HEK293T (cell line): ENCODE data around the gene PDE8A.

Source experiments
- CTCF ChIA-PET: fragments of 350-600 bp; formaldehyde crosslinking; extraction: SDS; loops from one replicate; lab custom pipeline; 2021; ENCODE audit warnings: antibody characterized with exemption, inconsistent platforms; lab: Yijun Ruan, JAX
- POLR2A ChIA-PET: fragments of 350-600 bp; formaldehyde crosslinking; extraction: SDS; loops from one replicate; lab custom pipeline; 2020; ENCODE audit warnings: antibody characterized with exemption, inconsistent platforms; lab: Yijun Ruan, JAX
- DNase-seq: peaks from one replicate; pipeline ENCODE4 v3.0.0; 2012; ENCODE audit warnings: mixed read lengths; ENCODE audit errors: extremely low spot score
- ARNT ChIP-seq: fragments of 450-650 bp; IDR thresholded peaks from 2 replicates; pipeline ENCODE4 v1.6.1; 2017; ENCODE audit warnings: mild to moderate bottlenecking
- BHLHE40 ChIP-seq: fragments of 450-650 bp; IDR thresholded peaks from 2 replicates; pipeline ENCODE4 v1.6.1; 2016; ENCODE audit warnings: mild to moderate bottlenecking, moderate library complexity, borderline replicate concordance
- CTBP1 ChIP-seq: fragments of 450-650 bp; IDR thresholded peaks from 2 replicates; pipeline ENCODE4 v1.6.1; 2016; ENCODE audit warnings: borderline replicate concordance
- ELF4 ChIP-seq: fragments of 450-650 bp; IDR thresholded peaks from 2 replicates; pipeline ENCODE4 v1.6.1; 2017; ENCODE audit warnings: antibody characterized with exemption
- FOXA1 ChIP-seq: fragments of 450-650 bp; IDR thresholded peaks from 2 replicates; pipeline ENCODE4 v1.6.1; 2016; ENCODE audit warnings: mild to moderate bottlenecking
- FOXK2 ChIP-seq: fragments of 450-650 bp; IDR thresholded peaks from 2 replicates; pipeline ENCODE4 v1.6.1; 2016; ENCODE audit warnings: mild to moderate bottlenecking
- FOXM1 ChIP-seq: fragments of 450-650 bp; IDR thresholded peaks from 2 replicates; pipeline ENCODE4 v1.6.1; 2017; ENCODE audit warnings: mild to moderate bottlenecking, borderline replicate concordance
- HDGF ChIP-seq: fragments of 450-650 bp; IDR thresholded peaks from 2 replicates; pipeline ENCODE4 v1.6.1; 2017; ENCODE audit warnings: antibody characterized with exemption, borderline replicate concordance
- L3MBTL2 ChIP-seq: fragments of 450-650 bp; conservative IDR thresholded peaks from 2 replicates; pipeline ENCODE4 v1.6.1; 2016; ENCODE audit warnings: mild to moderate bottlenecking
- LEF1 ChIP-seq: fragments of 450-650 bp; IDR thresholded peaks from 2 replicates; pipeline ENCODE4 v1.6.1; 2017; ENCODE audit warnings: mild to moderate bottlenecking, borderline replicate concordance
- NFRKB ChIP-seq: fragments of 450-650 bp; IDR thresholded peaks from 2 replicates; pipeline ENCODE4 v1.6.1; 2016; ENCODE audit warnings: mild to moderate bottlenecking, moderate library complexity
- SP1 ChIP-seq: fragments of 450-650 bp; IDR thresholded peaks from 2 replicates; pipeline ENCODE4 v1.6.1; 2017
- SUZ12 ChIP-seq: fragments of 450-650 bp; IDR thresholded peaks from 2 replicates; pipeline ENCODE4 v1.6.1; 2016; ENCODE audit warnings: mild to moderate bottlenecking
- TARDBP ChIP-seq: fragments of 450-650 bp; IDR thresholded peaks from 2 replicates; pipeline ENCODE4 v1.6.1; 2016
- ZNF384 ChIP-seq: fragments of 450-650 bp; IDR thresholded peaks from 2 replicates; pipeline ENCODE4 v1.6.1; 2016
- TF ChIP-seq, protein P1 (sequence below): fragments of 450-650 bp; IDR thresholded peaks from 2 replicates; pipeline ENCODE4 v1.6.1; 2016

Gene PDE8A

DNA sequence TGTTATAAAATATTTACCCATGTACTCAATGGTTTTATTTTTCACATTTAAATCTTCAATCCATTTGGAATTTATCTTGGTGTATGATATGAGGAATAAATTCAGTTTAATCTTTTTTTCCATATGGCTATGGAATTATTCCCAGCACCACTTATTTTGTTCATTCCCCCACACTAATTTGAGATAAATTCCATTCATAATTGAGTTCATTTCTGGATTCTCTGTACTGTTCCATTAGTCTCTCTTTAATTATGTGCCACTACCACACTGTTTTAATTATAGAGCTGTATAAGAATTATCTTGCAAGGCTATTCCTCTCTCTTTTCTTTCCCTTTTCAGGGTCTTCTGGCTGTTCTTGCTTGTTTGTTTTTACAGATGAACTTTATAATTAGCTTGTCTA is 34.6 kb downstream of the PDE8A start:
- ChIA-PET POLR2A (no interaction called here), CTCF (no interaction called here)
- DNase-seq = no peak
- TF ChIP-seq HDGF (no peak), LEF1 (no peak), NFRKB (no peak), FOXM1 (no peak), ZNF384 (no peak), FOXA1 (no peak), FOXK2 (no peak), SP1 (no peak), SUZ12 (no peak), L3MBTL2 (no peak), ELF4 (no peak), CTBP1 (no peak), BHLHE40 (no peak), TARDBP (no peak), ARNT (no peak)
- TF ChIP-seq, protein P1, sequence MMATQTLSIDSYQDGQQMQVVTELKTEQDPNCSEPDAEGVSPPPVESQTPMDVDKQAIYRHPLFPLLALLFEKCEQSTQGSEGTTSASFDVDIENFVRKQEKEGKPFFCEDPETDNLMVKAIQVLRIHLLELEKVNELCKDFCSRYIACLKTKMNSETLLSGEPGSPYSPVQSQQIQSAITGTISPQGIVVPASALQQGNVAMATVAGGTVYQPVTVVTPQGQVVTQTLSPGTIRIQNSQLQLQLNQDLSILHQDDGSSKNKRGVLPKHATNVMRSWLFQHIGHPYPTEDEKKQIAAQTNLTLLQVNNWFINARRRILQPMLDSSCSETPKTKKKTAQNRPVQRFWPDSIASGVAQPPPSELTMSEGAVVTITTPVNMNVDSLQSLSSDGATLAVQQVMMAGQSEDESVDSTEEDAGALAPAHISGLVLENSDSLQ = no peak

DNA sequence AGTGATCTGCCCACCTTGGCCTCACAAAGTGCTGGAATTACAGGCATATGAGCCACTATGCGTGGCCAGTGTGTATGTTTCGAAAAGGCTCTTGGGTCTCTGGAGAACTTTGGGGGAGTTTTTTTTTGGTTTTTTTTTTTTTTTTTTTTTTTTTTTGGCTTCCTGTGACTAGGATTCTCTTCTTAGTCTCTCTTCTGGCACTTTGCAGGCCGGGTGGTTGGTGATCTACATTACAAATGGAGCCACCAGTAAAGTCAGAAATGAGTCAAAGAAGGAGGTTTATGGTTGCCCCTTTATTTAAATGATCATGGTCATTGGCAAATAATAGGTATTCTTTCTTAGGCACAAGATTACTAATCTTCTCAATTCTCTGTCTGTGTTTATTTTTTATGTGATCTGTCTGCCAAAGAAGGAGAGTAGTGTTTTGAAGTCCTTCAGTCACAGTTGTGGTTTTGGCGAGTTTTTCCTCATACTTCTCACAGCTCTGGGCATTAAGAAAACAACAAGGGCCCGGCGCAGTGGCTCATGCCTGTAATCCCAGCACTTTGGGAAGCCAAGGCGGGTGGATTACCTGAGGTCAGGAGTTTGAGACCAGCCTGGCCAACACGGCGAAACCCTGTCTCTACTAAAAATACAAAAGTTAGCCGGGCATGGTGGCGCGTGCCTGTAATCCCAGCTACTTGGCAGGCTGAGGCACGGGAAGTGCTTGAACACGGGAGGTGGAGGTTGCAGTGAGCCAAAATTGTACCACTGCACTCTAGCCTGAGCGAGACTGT is 38.3 kb downstream of the PDE8A start:
- TF ChIP-seq ZNF384 (no peak), L3MBTL2 (no peak), SUZ12 (no peak), FOXA1 (no peak), BHLHE40 (no peak), CTBP1 (no peak), SP1 (no peak), NFRKB (no peak), FOXK2 (no peak), ELF4 (no peak), HDGF (no peak), ARNT (no peak), LEF1 (no peak), TARDBP (no peak), FOXM1 (no peak)
- TF ChIP-seq, protein P1 = no peak
- CTCF ChIA-PET = interaction anchor here (1.4 kb wide), 1 partner anchor 10 kb away, joined by 3 read pairs; no protein-coding TSS in a partner anchor
- POLR2A ChIA-PET = no interaction called here
- DNase-seq = no peak

DNA sequence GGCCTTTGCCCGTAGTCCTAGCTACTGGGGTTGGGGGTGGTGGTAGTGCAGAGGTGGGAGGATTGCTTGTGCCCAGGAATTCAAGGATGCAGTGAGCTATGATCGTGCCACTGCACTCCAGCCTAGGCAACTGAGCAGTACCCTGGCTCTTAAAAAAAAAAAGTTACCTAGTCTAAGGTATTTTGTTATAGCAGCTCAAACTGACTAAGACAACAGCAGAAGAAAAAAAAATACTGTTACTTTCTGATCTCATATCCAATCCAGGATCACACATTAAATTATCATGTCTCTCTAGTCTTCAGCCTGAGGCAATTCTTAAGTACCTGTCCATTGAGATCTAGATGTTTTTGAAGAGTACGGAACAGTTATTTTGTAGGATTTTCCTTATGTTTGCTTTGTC is 39.8 kb downstream of the PDE8A start:
- no peak for TF ChIP-seq SUZ12
- no peak for TF ChIP-seq CTBP1
- TF ChIP-seq FOXK2 = no peak
- no peak for TF ChIP-seq ZNF384
- no peak for TF ChIP-seq LEF1
- TF ChIP-seq NFRKB = no peak
- TF ChIP-seq ELF4 = no peak
- TF ChIP-seq TARDBP = no peak
- TF ChIP-seq, protein P1 = no peak
- DNase-seq = no peak
- ChIA-PET CTCF (interaction anchor here (1.4 kb wide), 1 partner anchor 10 kb away, joined by 6 read pairs; no protein-coding TSS in a partner anchor), POLR2A (no interaction called here)

- TF ChIP-seq L3MBTL2 (no peak), FOXK2 (no peak), ELF4 (no peak), SUZ12 (no peak), SP1 (no peak), FOXA1 (no peak), BHLHE40 (no peak), HDGF (no peak), ARNT (no peak), NFRKB (no peak), ZNF384 (no peak), TARDBP (no peak), FOXM1 (no peak), LEF1 (no peak)
- no peak for DNase-seq
- CTCF ChIA-PET = interaction anchor here (1.4 kb wide), 1 partner anchor 12 kb away, joined by 6 read pairs; no protein-coding TSS in a partner anchor
- POLR2A ChIA-PET = no interaction called here
These were observed 41.3 kb downstream of the PDE8A start for GRCh38 chr15:85022860-85023403.

DNA sequence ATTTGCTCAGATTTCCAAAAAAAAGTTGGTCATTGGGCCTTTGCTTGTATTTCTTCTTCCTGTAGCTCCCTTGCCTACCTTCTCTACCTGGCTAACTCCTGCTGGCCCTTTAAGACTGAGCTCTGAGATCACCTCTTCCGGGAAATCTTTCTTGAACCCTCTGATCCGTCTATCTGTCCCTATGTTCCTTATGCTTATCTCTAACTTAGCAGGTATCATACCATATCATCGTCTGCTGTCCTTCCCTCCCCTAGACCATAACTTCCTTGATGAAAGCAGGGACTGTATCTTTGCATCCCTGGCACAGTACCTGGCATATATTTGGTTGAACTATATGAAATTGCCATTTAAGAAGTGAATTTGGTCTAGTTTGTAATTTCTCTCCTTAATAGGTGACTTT is 42.3 kb downstream of the PDE8A start:
- TF ChIP-seq ZNF384 = no peak
- TF ChIP-seq TARDBP = no peak
- no peak for TF ChIP-seq LEF1
- TF ChIP-seq, protein P1 = no peak
- TF ChIP-seq SP1 = no peak
- TF ChIP-seq CTBP1 = no peak
- TF ChIP-seq NFRKB = no peak
- TF ChIP-seq L3MBTL2 = no peak
- no peak for TF ChIP-seq SUZ12
- no peak for TF ChIP-seq BHLHE40
- no peak for TF ChIP-seq FOXA1
- TF ChIP-seq ARNT = no peak
- no peak for TF ChIP-seq FOXK2
- no peak for TF ChIP-seq HDGF
- no peak for TF ChIP-seq FOXM1
- TF ChIP-seq ELF4 = no peak
- no peak for DNase-seq
- CTCF ChIA-PET = interaction anchor here (0.6 kb wide), 1 partner anchor 25 kb away, joined by 3 read pairs; no protein-coding TSS in a partner anchor
- POLR2A ChIA-PET = no interaction called here
